ENCODE results near the gene RPS6KB2. TPM values are rescaled to one million over a fixed set of nuclear protein-coding genes. Genes with fewer than 3 reads are reported as not detected.

RPS6KB2 gene
- total and polyA plus RNA-seq, 2 donors (not counting 1 experiment from before 2014, with no cell fraction given) = 29.0 to 30.6 TPM

DNA sequence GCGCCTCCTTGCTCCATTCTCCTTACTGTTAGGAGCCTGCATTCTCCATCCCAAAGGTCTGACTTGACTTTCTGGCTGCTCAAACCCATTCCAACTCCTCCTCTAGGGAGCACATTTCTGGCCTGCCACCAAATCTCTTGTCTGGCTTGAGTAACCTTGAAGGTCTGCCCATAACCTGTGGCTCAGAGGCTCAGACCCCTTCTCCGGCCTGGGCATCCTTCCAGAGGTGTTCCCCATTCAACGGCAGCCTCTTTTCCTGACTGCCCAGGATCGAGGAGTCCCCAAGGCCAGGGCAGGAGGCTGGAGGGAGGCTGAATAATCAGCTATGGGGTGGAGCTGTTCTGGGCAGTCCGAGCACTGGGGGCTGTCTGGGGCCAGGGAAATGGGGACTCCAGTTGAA, 34.3 kb upstream of the RPS6KB2 start:
- no peak for DNase-seq (ENCODE audit: low read depth in 2 of 2)
- no peak for TF ChIP-seq EZH2 (IDR thresholded peaks at IDR 0.05; ENCODE audit: low read length, missing control alignments)
- TF ChIP-seq, protein P1, sequence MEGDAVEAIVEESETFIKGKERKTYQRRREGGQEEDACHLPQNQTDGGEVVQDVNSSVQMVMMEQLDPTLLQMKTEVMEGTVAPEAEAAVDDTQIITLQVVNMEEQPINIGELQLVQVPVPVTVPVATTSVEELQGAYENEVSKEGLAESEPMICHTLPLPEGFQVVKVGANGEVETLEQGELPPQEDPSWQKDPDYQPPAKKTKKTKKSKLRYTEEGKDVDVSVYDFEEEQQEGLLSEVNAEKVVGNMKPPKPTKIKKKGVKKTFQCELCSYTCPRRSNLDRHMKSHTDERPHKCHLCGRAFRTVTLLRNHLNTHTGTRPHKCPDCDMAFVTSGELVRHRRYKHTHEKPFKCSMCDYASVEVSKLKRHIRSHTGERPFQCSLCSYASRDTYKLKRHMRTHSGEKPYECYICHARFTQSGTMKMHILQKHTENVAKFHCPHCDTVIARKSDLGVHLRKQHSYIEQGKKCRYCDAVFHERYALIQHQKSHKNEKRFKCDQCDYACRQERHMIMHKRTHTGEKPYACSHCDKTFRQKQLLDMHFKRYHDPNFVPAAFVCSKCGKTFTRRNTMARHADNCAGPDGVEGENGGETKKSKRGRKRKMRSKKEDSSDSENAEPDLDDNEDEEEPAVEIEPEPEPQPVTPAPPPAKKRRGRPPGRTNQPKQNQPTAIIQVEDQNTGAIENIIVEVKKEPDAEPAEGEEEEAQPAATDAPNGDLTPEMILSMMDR (conservative IDR thresholded peaks at IDR 0.05 in 1 of 2, IDR thresholded peaks at IDR 0.05 in 1 of 2; ENCODE audit: low read depth in 1 of 2, low read length in 2 of 2) = no peak
- no peak overlapping the region for H3K27ac ChIP-seq (ENCODE audit: insufficient read depth, low read length)
- H3K9ac ChIP-seq (ENCODE audit: insufficient read depth, low read length) = no peak overlapping the region
- H3K36me3 ChIP-seq (ENCODE audit: control insufficient read depth, insufficient read depth, low read length) = peaks cover 16% of the 10 kb centered on the region
- no peaks in the 10 kb centered on the region for H3K27me3 ChIP-seq (ENCODE audit: control insufficient read depth, insufficient read depth, low read length)
- H3K4me2 ChIP-seq (ENCODE audit: extremely low read depth, insufficient read depth, low read length) = no peak overlapping the region
- no peaks in the 10 kb centered on the region for H4K20me1 ChIP-seq (ENCODE audit: control insufficient read depth, extremely low read depth, insufficient read depth, low read length)
- H3K79me2 ChIP-seq (ENCODE audit: control insufficient read depth, insufficient read depth, low read length) = peaks cover 7% of the 10 kb centered on the region
- H3K9me3 ChIP-seq (ENCODE audit: control insufficient read depth, insufficient read depth, low read depth, low read length) = no peaks in the 10 kb centered on the region
- no peaks in the 10 kb centered on the region for H3K4me1 ChIP-seq (ENCODE audit: control insufficient read depth, extremely low read depth, insufficient read depth, low read length)
- H2AFZ ChIP-seq (ENCODE audit: low read length) = no peak overlapping the region
- no peak overlapping the region for H3K4me3 ChIP-seq (replicated peaks in 1 of 4; ENCODE audit: control extremely low read depth in 1 of 4, insufficient read depth in 1 of 4, low read depth in 3 of 4, low read length in 4 of 4)

DNA sequence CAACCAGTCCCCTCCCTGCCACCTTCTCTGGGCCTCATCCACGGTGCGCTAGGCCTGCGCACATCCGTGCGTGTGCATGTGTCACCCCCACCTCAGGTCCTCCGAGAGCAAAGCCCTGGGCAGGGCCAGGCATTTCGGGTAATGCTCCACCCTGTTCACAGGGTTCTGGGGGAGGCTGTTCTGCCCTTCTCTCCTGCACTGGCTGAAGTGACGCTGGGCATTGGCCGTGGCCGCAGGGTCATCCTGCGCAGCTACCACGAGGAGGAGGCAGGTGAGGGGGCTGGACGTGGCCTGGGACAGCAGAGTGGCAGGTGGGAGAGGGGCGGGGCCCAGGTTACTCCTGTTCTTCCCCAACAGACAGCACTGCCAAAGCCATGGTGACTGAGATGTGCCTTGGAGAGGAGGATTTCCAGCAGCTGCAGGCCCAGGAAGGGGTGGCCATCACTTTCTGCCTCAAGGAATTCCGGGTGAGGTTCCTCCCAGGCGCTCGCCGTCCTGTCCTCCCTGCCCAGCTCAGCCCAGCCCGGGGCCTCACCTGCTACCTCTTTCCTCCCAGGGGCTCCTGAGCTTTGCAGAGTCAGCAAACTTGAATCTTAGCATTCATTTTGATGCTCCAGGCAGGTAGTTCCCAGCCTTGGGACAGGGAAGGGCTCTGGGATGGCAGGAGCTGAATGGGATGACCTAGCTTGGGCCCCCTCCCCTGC, 32.6 kb upstream of the RPS6KB2 start:
- Histone ChIP-seq H3K36me3 (ENCODE audit: control insufficient read depth, insufficient read depth, low read length) (peaks cover 21% of the 10 kb centered on the region), H3K4me1 (ENCODE audit: control insufficient read depth, extremely low read depth, insufficient read depth, low read length) (peaks cover 6% of the 10 kb centered on the region), H2AFZ (ENCODE audit: low read length) (no peak overlapping the region), H3K27me3 (ENCODE audit: control insufficient read depth, insufficient read depth, low read length) (no peaks in the 10 kb centered on the region), H4K20me1 (ENCODE audit: control insufficient read depth, extremely low read depth, insufficient read depth, low read length) (no peaks in the 10 kb centered on the region), H3K79me2 (ENCODE audit: control insufficient read depth, insufficient read depth, low read length) (peaks cover 22% of the 10 kb centered on the region), H3K9me3 (ENCODE audit: control insufficient read depth, insufficient read depth, low read depth, low read length) (no peaks in the 10 kb centered on the region), H3K4me2 (ENCODE audit: extremely low read depth, insufficient read depth, low read length) (no peak overlapping the region), H3K9ac (ENCODE audit: insufficient read depth, low read length) (no peak overlapping the region), H3K4me3 (replicated peaks in 1 of 4; ENCODE audit: control extremely low read depth in 1 of 4, insufficient read depth in 1 of 4, low read depth in 3 of 4, low read length in 4 of 4) (no peak overlapping the region), H3K27ac (ENCODE audit: insufficient read depth, low read length) (no peak overlapping the region)
- TF ChIP-seq, protein P1 (conservative IDR thresholded peaks at IDR 0.05 in 1 of 2, IDR thresholded peaks at IDR 0.05 in 1 of 2; ENCODE audit: low read depth in 1 of 2, low read length in 2 of 2) = no peak
- no peak for TF ChIP-seq EZH2 (IDR thresholded peaks at IDR 0.05; ENCODE audit: low read length, missing control alignments)
- DNase-seq (ENCODE audit: low read depth in 2 of 2) = no peak

DNA sequence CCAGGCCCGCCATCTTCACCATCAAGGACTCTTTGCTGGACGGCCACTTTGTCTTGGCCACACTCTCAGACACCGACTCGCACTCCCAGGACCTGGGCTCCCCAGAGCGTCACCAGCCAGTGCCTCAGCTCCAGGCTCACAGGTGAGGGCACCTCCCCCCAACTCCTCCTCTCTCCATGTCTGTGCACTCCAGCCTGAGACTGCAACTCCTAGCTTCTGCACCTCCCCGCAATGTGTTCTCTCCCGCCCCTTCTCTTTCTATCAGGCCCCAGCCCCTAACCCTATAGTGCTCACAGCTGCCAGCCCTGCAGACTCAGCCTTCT, 32.1 kb upstream of the RPS6KB2 start:
- H3K36me3 ChIP-seq (ENCODE audit: control insufficient read depth, insufficient read depth, low read length) = peaks cover 21% of the 10 kb centered on the region
- H3K4me1 ChIP-seq (ENCODE audit: control insufficient read depth, extremely low read depth, insufficient read depth, low read length) = peaks cover 6% of the 10 kb centered on the region
- no peaks in the 10 kb centered on the region for H3K27me3 ChIP-seq (ENCODE audit: control insufficient read depth, insufficient read depth, low read length)
- no peak overlapping the region for H3K4me2 ChIP-seq (ENCODE audit: extremely low read depth, insufficient read depth, low read length)
- H2AFZ ChIP-seq (ENCODE audit: low read length) = no peak overlapping the region
- H3K79me2 ChIP-seq (ENCODE audit: control insufficient read depth, insufficient read depth, low read length) = peaks cover 27% of the 10 kb centered on the region
- DNase-seq (ENCODE audit: low read depth in 2 of 2) = no peak
- H3K9ac ChIP-seq (ENCODE audit: insufficient read depth, low read length) = no peak overlapping the region
- H4K20me1 ChIP-seq (ENCODE audit: control insufficient read depth, extremely low read depth, insufficient read depth, low read length) = no peaks in the 10 kb centered on the region
- TF ChIP-seq, protein P1 (conservative IDR thresholded peaks at IDR 0.05 in 1 of 2, IDR thresholded peaks at IDR 0.05 in 1 of 2; ENCODE audit: low read depth in 1 of 2, low read length in 2 of 2) = no peak
- no peak for TF ChIP-seq EZH2 (IDR thresholded peaks at IDR 0.05; ENCODE audit: low read length, missing control alignments)
- no peak overlapping the region for H3K27ac ChIP-seq (ENCODE audit: insufficient read depth, low read length)
- H3K9me3 ChIP-seq (ENCODE audit: control insufficient read depth, insufficient read depth, low read depth, low read length) = no peaks in the 10 kb centered on the region
- H3K4me3 ChIP-seq (replicated peaks in 1 of 4; ENCODE audit: control extremely low read depth in 1 of 4, insufficient read depth in 1 of 4, low read depth in 3 of 4, low read length in 4 of 4) = no peak overlapping the region

Data from fibroblast of lung (primary cell).